Activated B cell treated with CpG ODN at 0.5 μM for 24 hours (primary cell): Measurements from ENCODE around the gene R3HDML. TPM values are rescaled to one million over a fixed set of nuclear protein-coding genes. Genes with fewer than 3 reads are reported as not detected.

Experiments
- ATAC-seq: fragments of 200-7000 bp; cut with Tn5 transposase; one replicate; pipeline ENCODE4 v1.10.0; 2021; ENCODE audit warnings: low read depth, mild to moderate bottlenecking, moderate library complexity
- CTCF ChIA-PET: fragments of 350-600 bp; sonication (Branson Sonifier 250); formaldehyde crosslinking; loops from one replicate; lab custom pipeline; 2021; ENCODE audit warnings: antibody characterized with exemption; lab: Charles Lee
- POLR2A ChIA-PET: fragments of 350-600 bp; sonication (Branson Sonifier 250); formaldehyde crosslinking; loops from one replicate; lab custom pipeline; 2021; ENCODE audit warnings: antibody characterized with exemption; lab: Charles Lee
- DNase-seq: peaks from one replicate; pipeline ENCODE4 v3.0.0; 2022
- H3K27ac Mint-ChIP-seq: one replicate; pipeline ENCODE4 v1.8.0; 2020; ENCODE audit warnings: mixed read lengths
- H3K27me3 Mint-ChIP-seq: one replicate; pipeline ENCODE4 v1.8.0; 2021; ENCODE audit warnings: mixed read lengths
- H3K36me3 Mint-ChIP-seq: one replicate; pipeline ENCODE4 v1.8.0; 2021; ENCODE audit warnings: low read depth, mixed read lengths
- H3K4me1 Mint-ChIP-seq: one replicate; pipeline ENCODE4 v1.8.0; 2021; ENCODE audit warnings: mixed read lengths
- H3K4me3 Mint-ChIP-seq: one replicate; pipeline ENCODE4 v1.8.0; 2020; ENCODE audit warnings: mild to moderate bottlenecking, mixed read lengths
- H3K9me3 Mint-ChIP-seq: one replicate; pipeline ENCODE4 v1.8.0; 2020; ENCODE audit warnings: mixed read lengths
- CTCF ChIP-seq: fragments of 200-600 bp; IDR thresholded peaks from one replicate; pipeline ENCODE4 v1.8.0; 2022; ENCODE audit warnings: antibody characterized with exemption, mild to moderate bottlenecking
- intact Hi-C: fragments of 100-400 bp; cut with micrococcal nuclease; formaldehyde crosslinking; loops from one replicate; pipeline ENCODE4 v1.15.1; 2024
- total RNA-seq: library from RNA; stranded (reverse); gene quantifications from 2 replicates; pipeline ENCODE4 v1.2.3, GENCODE V29; 2022

The R3HDML gene
- total RNA-seq, 1 donor from 2014 or later, result not detected

DNA sequence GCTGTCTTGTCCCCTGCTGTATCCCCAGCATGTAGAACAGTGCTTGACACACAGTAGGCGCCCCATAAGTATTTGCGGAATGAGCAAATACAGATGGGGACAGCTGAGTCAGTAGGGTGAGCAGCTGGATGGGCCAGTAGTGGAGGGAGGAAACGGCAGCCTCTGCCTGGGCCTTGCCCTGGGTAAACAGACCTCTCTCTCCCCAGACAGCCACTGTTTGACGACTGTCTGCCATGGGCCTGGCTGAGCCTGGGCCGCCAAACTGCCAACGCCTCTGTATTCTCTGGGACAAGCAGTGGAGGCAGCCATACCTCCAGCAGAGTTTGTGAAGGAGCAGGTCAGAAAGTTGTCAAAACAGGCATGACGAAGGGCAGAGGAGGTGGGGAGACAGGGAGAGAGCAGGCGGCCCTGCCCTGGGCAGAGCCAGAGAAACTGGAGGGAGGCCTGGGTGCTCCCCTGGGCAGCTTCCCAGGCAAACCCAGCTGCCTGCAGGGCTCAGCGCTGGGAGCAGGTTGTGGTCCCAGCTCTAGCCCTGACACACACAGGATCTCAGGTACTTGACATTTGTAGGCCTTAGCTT lies 33.9 kb downstream of the R3HDML start:
- no peaks in the 10 kb centered on the region for H3K36me3 Mint-ChIP-seq
- H3K9me3 Mint-ChIP-seq, result peaks cover 2% of the 10 kb centered on the region
- ChIA-PET CTCF (no interaction called here), POLR2A (no interaction called here)
- DNase-seq (no peak), ATAC-seq (no peak)
- no peak overlapping the region for H3K27ac Mint-ChIP-seq
- H3K27me3 Mint-ChIP-seq, result peaks cover 5% of the 10 kb centered on the region
- intact Hi-C loops, result no loop called here
- no peak for TF ChIP-seq CTCF
- no peak overlapping the region for H3K4me3 Mint-ChIP-seq
- H3K4me1 Mint-ChIP-seq, result no peaks in the 10 kb centered on the region

GRCh38 chr20:44382641-44383040 lies 45.8 kb downstream of the R3HDML start:
- H3K36me3 Mint-ChIP-seq, result no peaks in the 10 kb centered on the region
- DNase-seq, result no peak
- no peak overlapping the region for H3K27ac Mint-ChIP-seq

DNA sequence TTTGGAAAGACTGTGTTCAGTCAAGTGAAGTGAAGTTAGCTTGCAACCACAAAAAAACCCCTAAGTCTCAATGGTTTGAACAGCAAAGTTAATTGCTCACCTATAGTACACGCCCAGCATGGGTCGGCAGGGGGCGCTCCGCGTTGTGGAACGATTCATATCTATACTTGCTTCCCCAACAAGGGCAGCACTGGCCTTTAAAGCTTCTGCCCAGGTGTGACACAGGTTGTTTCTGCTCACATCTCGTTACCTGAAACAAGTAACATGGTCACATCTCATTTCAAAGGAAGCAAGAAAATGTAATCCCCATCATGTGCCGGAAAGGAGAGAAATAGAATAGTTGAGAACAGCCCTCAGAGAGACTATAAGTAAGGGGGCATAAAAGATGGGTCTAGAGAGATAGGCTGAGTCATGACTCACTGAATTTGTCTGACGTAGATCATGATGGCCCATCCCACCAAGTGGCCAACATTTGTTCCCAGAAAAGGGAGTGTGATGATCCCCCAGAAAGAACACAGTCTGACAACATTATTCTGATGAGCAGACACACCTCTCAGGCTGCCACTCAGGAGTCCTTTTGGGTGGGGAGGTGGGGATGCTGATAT lies 47.7 kb downstream of the R3HDML start:
- peaks cover 27% of the 10 kb centered on the region for H3K27me3 Mint-ChIP-seq
- peak; percentile 78 for TF ChIP-seq CTCF
- peak; percentile 66 for DNase-seq
- ChIA-PET POLR2A (no interaction called here), CTCF (interaction anchor here (0.8 to 3.3 kb wide), 10 partner anchors 11 to 482 kb away, joined by 3 to 21 read pairs (median 5); partner anchors contain the start of gene FITM2)
- ATAC-seq, result peak; percentile 71
- no peaks in the 10 kb centered on the region for H3K9me3 Mint-ChIP-seq
- intact Hi-C loops, result loop anchor here (1.0 to 5.0 kb wide), 8 partner anchors 78 to 483 kb away; partner anchors contain the start of genes KCNK15 and SERINC3
- H3K4me1 Mint-ChIP-seq, result peaks cover 5% of the 10 kb centered on the region
- H3K4me3 Mint-ChIP-seq, result no peak overlapping the region
- no peak overlapping the region for H3K27ac Mint-ChIP-seq
- no peaks in the 10 kb centered on the region for H3K36me3 Mint-ChIP-seq

More at GRCh38 chr20:44382641-44383040, 45.8 kb downstream of the R3HDML start:
- no peaks in the 10 kb centered on the region for H3K9me3 Mint-ChIP-seq
- H3K4me1 Mint-ChIP-seq, result no peaks in the 10 kb centered on the region
- intact Hi-C loops, result no loop called here
- TF ChIP-seq CTCF, result no peak
- peaks cover 20% of the 10 kb centered on the region for H3K27me3 Mint-ChIP-seq
- CTCF ChIA-PET, result interaction anchor here (0.7 to 2.2 kb wide), 4 partner anchors 9 to 351 kb away, joined by 3 to 6 read pairs (median 3); no protein-coding TSS in a partner anchor
- no peak overlapping the region for H3K4me3 Mint-ChIP-seq
- POLR2A ChIA-PET, result no interaction called here
- ATAC-seq, result no peak

DNA sequence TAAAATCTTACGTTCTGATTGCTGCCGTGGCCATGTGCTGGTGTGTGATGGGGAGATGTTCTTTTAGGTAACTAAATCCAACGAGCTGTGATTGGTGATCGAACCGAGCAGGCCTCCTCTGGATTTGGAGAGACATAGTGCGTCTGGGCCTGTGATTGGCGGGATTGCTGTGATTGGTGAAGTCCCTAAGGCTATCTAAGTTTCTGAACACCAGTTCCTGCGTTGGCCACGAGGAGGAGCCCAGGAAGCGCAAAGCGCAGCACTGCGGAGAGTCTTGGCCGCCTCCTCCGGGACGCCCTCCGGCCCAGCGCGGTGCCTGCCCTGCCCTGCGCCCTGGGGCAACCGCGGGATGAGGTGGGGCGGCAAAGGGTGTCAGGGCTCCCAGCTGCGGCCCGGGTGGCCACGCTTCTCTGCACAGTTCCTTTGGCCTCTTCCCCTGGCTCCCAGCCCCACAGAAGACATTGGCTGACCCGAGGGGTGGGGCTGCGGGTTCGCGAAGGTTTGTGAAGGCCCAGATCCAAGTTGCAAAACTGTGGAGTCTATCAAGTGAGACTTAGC lies 51.7 kb downstream of the R3HDML start:
- Mint-ChIP-seq H3K4me1 (peaks cover 5% of the 10 kb centered on the region), H3K4me3 (no peak overlapping the region)
- POLR2A ChIA-PET, result interaction anchor here (0.7 kb wide), 1 partner anchor 729 kb away, joined by 3 read pairs; no protein-coding TSS in a partner anchor

More for the DNA sequence above, 51.7 kb downstream of the R3HDML start:
- no peak for TF ChIP-seq CTCF
- intact Hi-C loops, result loop anchor here (1.0 to 5.0 kb wide), 8 partner anchors 74 to 479 kb away; partner anchors contain the start of genes KCNK15 and SERINC3
- no peaks in the 10 kb centered on the region for H3K36me3 Mint-ChIP-seq
- DNase-seq (peak; percentile 35), ATAC-seq (peak; percentile 79)
- no peak overlapping the region for H3K27ac Mint-ChIP-seq
- H3K27me3 Mint-ChIP-seq, result peaks cover 24% of the 10 kb centered on the region
- CTCF ChIA-PET, result interaction anchor here (1.5 kb wide), 2 partner anchors 344 to 478 kb away, joined by 4 to 6 read pairs; no protein-coding TSS in a partner anchor
- H3K9me3 Mint-ChIP-seq, result no peaks in the 10 kb centered on the region
